IMR-90 (cell line): ENCODE measurements around the gene COX4I1. TPM values are rescaled to one million over a fixed set of nuclear protein-coding genes. Genes with fewer than 3 reads are reported as not detected.

ENCODE experiments used
- ATAC-seq: fragments of 200-7000 bp; cut with Tn5 transposase; 2 replicates; pipeline ENCODE4 v1.9.1; 2020; ENCODE audit warnings: low read depth, mild to moderate bottlenecking, moderate library complexity
- BruUV-seq: library from RNA; stranded (reverse); fragments of 400-500 nt; replicated peaks from 2 replicates; lab custom pipeline; 2021; lab: Mats Ljungman, UMichigan
- CTCF ChIA-PET: fragments of 300-600 bp; formaldehyde crosslinking; extraction: SDS; loops from one replicate; lab custom pipeline; 2021; ENCODE audit warnings: antibody characterized with exemption; lab: Yijun Ruan, JAX
- POLR2A ChIA-PET: fragments of 300-600 bp; sonication (Branson Sonifier 250); formaldehyde crosslinking; loops from one replicate; lab custom pipeline; 2022; ENCODE audit warnings: antibody characterized with exemption; ENCODE audit not compliant: unreplicated experiment; lab: Charles Lee
- DNase-seq: peaks from one replicate; pipeline ENCODE4 v3.0.0; 2013
- H2AFZ ChIP-seq: replicated peaks from 2 replicates; pipeline ENCODE3; 2013; ENCODE audit warnings: low read length, mild to moderate bottlenecking; ENCODE audit not compliant: poor library complexity
- H2AK5ac ChIP-seq: 2 replicates; pipeline ENCODE4 v1.6.1; 2013; ENCODE audit warnings: low read depth, low read length, inconsistent platforms
- H2AK9ac ChIP-seq: replicated peaks from 2 replicates; pipeline ENCODE3; 2013; ENCODE audit warnings: mild to moderate bottlenecking, low read depth, low read length, moderate library complexity; ENCODE audit not compliant: poor library complexity
- H2BK120ac ChIP-seq: 2 replicates; pipeline ENCODE4 v1.6.1; 2013; ENCODE audit warnings: low read depth, low read length, inconsistent platforms
- H2BK15ac ChIP-seq: 3 replicates; pipeline ENCODE4 v1.6.1; 2013; ENCODE audit warnings: low read depth, low read length, inconsistent platforms
- H2BK20ac ChIP-seq: 2 replicates; pipeline ENCODE4 v1.6.1; 2013; ENCODE audit warnings: low read depth, mild to moderate bottlenecking, inconsistent platforms, low read length, moderate library complexity
- H2BK5ac ChIP-seq: 2 replicates; pipeline ENCODE4 v1.6.1; 2013; ENCODE audit warnings: mild to moderate bottlenecking, low read depth, low read length, inconsistent platforms; ENCODE audit not compliant: poor library complexity, severe bottlenecking
- H3K14ac ChIP-seq: replicated peaks from 2 replicates; pipeline ENCODE4 v1.6.1; 2013; ENCODE audit warnings: low read depth, low read length, inconsistent platforms
- H3K18ac ChIP-seq: 2 replicates; pipeline ENCODE4 v1.6.1; 2013; ENCODE audit warnings: low read depth, low read length, control low read depth
- H3K23ac ChIP-seq: 2 replicates; pipeline ENCODE4 v1.6.1; 2013; ENCODE audit warnings: low read depth, low read length, inconsistent platforms
- H3K27ac ChIP-seq: 2 replicates; pipeline ENCODE4 v1.5.1; 2013; ENCODE audit warnings: mild to moderate bottlenecking, control low read depth, low read length; ENCODE audit not compliant: insufficient read depth
- H3K27me3 ChIP-seq: 2 replicates; pipeline ENCODE4 v1.6.1; 2013; ENCODE audit warnings: low read length; ENCODE audit not compliant: control insufficient read depth, insufficient read depth
- H3K36me3 ChIP-seq: 2 replicates; pipeline ENCODE4 v1.6.1; 2013; ENCODE audit warnings: low read length, mixed read lengths; ENCODE audit not compliant: control insufficient read depth, insufficient read depth
- H3K4ac ChIP-seq: 2 replicates; pipeline ENCODE4 v1.6.1; 2013; ENCODE audit warnings: low read depth, low read length, inconsistent platforms
- H3K4me1 ChIP-seq: 2 replicates; pipeline ENCODE4 v1.6.1; 2013; ENCODE audit warnings: low read length, mixed read lengths; ENCODE audit not compliant: control insufficient read depth, insufficient read depth
- H3K4me2 ChIP-seq: 2 replicates; pipeline ENCODE4 v1.6.1; 2013; ENCODE audit warnings: low read depth, mild to moderate bottlenecking, control low read depth, low read length, moderate library complexity
- H3K4me3 ChIP-seq: 2 replicates; pipeline ENCODE4 v1.5.1; 2013; ENCODE audit warnings: low read depth, mild to moderate bottlenecking, control low read depth, low read length, moderate library complexity; ENCODE audit not compliant: insufficient read depth
- H3K56ac ChIP-seq: 2 replicates; pipeline ENCODE4 v1.6.1; 2013; ENCODE audit warnings: low read length, inconsistent platforms; ENCODE audit not compliant: insufficient read depth; ENCODE audit errors: extremely low read depth
- H3K79me1 ChIP-seq, 2 experiments: 2 replicates each; pipeline ENCODE4 v1.6.1; 2013; ENCODE audit warnings: low read length in 2 of 2, inconsistent platforms in 1 of 2, low read depth in 1 of 2
- H3K9ac ChIP-seq: 2 replicates; pipeline ENCODE4 v1.6.1; 2013; ENCODE audit warnings: low read depth, low read length, control low read depth
- H3K9me1 ChIP-seq: 2 replicates; pipeline ENCODE4 v1.6.1; 2013; ENCODE audit warnings: low read length, inconsistent platforms; ENCODE audit not compliant: insufficient read depth
- H3K9me3 ChIP-seq: 2 replicates; pipeline ENCODE4 v1.6.1; 2013; ENCODE audit warnings: low read length; ENCODE audit not compliant: control insufficient read depth, insufficient read depth
- H4K20me1 ChIP-seq: 2 replicates; pipeline ENCODE4 v1.6.1; 2013; ENCODE audit warnings: low read length, inconsistent platforms; ENCODE audit not compliant: insufficient read depth
- H4K5ac ChIP-seq: 2 replicates; pipeline ENCODE4 v1.6.1; 2013; ENCODE audit warnings: mild to moderate bottlenecking, low read depth, low read length, control low read depth
- H4K8ac ChIP-seq, 2 experiments: 2 replicates each; pipeline ENCODE4 v1.6.1; 2013; ENCODE audit warnings: low read depth in 2 of 2, low read length in 2 of 2, control low read depth in 1 of 2, inconsistent platforms in 1 of 2
- H4K91ac ChIP-seq: 2 replicates; pipeline ENCODE4 v1.6.1; 2013; ENCODE audit warnings: low read depth, low read length, inconsistent platforms; ENCODE audit not compliant: insufficient read depth
- CEBPB ChIP-seq: IDR thresholded peaks from 2 replicates; pipeline ENCODE4 v1.6.1; 2012; ENCODE audit warnings: low read depth, low read length, improper control_type of control experiment
- MAZ ChIP-seq: IDR thresholded peaks from 2 replicates; pipeline ENCODE4 v1.6.1; 2012; ENCODE audit warnings: low read depth, mild to moderate bottlenecking, low read length, improper control_type of control experiment, moderate library complexity, borderline replicate concordance
- POLR2A ChIP-seq: IDR thresholded peaks from 2 replicates; pipeline ENCODE4 v1.6.1; 2012; ENCODE audit warnings: mild to moderate bottlenecking, low read depth, low read length
- RAD21 ChIP-seq: IDR thresholded peaks from 2 replicates; pipeline ENCODE4 v1.6.1; 2012; ENCODE audit warnings: low read length, improper control_type of control experiment
- RCOR1 ChIP-seq: IDR thresholded peaks from 2 replicates; pipeline ENCODE4 v1.6.1; 2012; ENCODE audit warnings: mild to moderate bottlenecking, low read length, improper control_type of control experiment; ENCODE audit not compliant: insufficient replicate concordance
- SMC3 ChIP-seq: fragments of 150-350 bp; IDR thresholded peaks from 2 replicates; pipeline ENCODE4 v1.6.1; 2016; ENCODE audit warnings: low read depth, mild to moderate bottlenecking, antibody characterized with exemption, low read length, moderate library complexity
- WGBS, 2 experiments: methylation state at CpG; one replicate each; pipeline versions ENCODE4 v1.1.5 to v1.1.7; 2013; ENCODE audit warnings: missing lambda C conversion rate in 2 of 2; ENCODE audit not compliant: insufficient read length in 1 of 2; ENCODE audit errors: extremely low coverage in 2 of 2; 5-methylcytosine and 5-hydroxymethylcytosine counted together
- dilution Hi-C: fragments of 300-500 bp; cut with HindIII; formaldehyde crosslinking; loops from one replicate; pipeline ENCODE4 v1.14.3; 2018; ENCODE audit warnings: low sequenced_read_pairs; ENCODE audit not compliant: unreplicated experiment
- in situ Hi-C: fragments of 300-500 bp; cut with MboI; formaldehyde crosslinking; loops from 3 replicates; pipeline ENCODE4 v1.14.3; 2019; ENCODE audit warnings: low sequenced_read_pairs, inconsistent platforms, mixed read lengths
- intact Hi-C: fragments of 100-400 bp; cut with micrococcal nuclease; formaldehyde crosslinking; loops from 2 replicates; pipeline ENCODE4 v1.10.0; 2022
- polyA plus RNA-seq, 3 experiments: library from polyadenylated mRNA; depleted of rRNA; stranded (reverse); fragments of >200 nt; gene quantifications; 2 replicates each; pipeline ENCODE4 v1.2.3, GENCODE V29; 2012; ENCODE audit warnings: low replicate concordance in 1 of 3
- total RNA-seq: library from RNA; depleted of rRNA; stranded (reverse); fragments of >200 nt; gene quantifications from 2 replicates; pipeline ENCODE4 v1.2.3, GENCODE V29; 2012
- TF ChIP-seq, protein P1 (sequence below): fragments of 150-350 bp; IDR thresholded peaks from 2 replicates; pipeline ENCODE4 v1.6.1; 2017; ENCODE audit warnings: mild to moderate bottlenecking, antibody characterized with exemption, low read length, low read depth
- TF ChIP-seq, protein P2 (sequence below): fragments of 150-350 bp; IDR thresholded peaks from 2 replicates; pipeline ENCODE4 v1.6.1; 2016; ENCODE audit warnings: low read depth, mild to moderate bottlenecking, low read length, moderate library complexity, borderline replicate concordance

Gene COX4I1
- total and polyA plus RNA-seq, 2 of the 4 experiments (the other 2 are of a cell fraction) = 397 to 700 TPM

GRCh38 chr16:85816159-85816558, 16.7 kb downstream of the COX4I1 start:
- H3K4me3 ChIP-seq = no peak overlapping the region
- no peaks in the 10 kb centered on the region for H3K9me1 ChIP-seq
- H3K27ac ChIP-seq = no peak overlapping the region
- no peak overlapping the region for H3K4ac ChIP-seq
- 94% methylated on average over 3 of the region's 14 CpGs; no CpG with 5 or more reads in 1 of the 2 experiments for WGBS, 2 experiments
- H3K18ac ChIP-seq = no peak overlapping the region
- no peak overlapping the region for H2BK5ac ChIP-seq
- dilution Hi-C loops = no loop called here
- intact Hi-C loops = no loop called here
- no peak overlapping the region for H2AK5ac ChIP-seq
- CTCF ChIA-PET = no interaction called here
- no peak overlapping the region for H2AFZ ChIP-seq
- no peaks in the 10 kb centered on the region for H4K20me1 ChIP-seq
- no peak overlapping the region for H4K8ac ChIP-seq
- no peak overlapping the region for H3K9ac ChIP-seq
- no peaks in the 10 kb centered on the region for H3K79me1 ChIP-seq
- no peak overlapping the region for H3K23ac ChIP-seq
- no peak overlapping the region for H3K4me2 ChIP-seq
- peaks cover 55% of the 10 kb centered on the region for H3K27me3 ChIP-seq
- no peak overlapping the region for H4K5ac ChIP-seq
- POLR2A ChIA-PET = no interaction called here
- H3K36me3 ChIP-seq = no peaks in the 10 kb centered on the region
- no peaks in the 10 kb centered on the region for H3K4me1 ChIP-seq
- TF ChIP-seq SMC3 = no peak
- no peak for TF ChIP-seq RCOR1
- no peak for TF ChIP-seq RAD21
- TF ChIP-seq, protein P1, sequence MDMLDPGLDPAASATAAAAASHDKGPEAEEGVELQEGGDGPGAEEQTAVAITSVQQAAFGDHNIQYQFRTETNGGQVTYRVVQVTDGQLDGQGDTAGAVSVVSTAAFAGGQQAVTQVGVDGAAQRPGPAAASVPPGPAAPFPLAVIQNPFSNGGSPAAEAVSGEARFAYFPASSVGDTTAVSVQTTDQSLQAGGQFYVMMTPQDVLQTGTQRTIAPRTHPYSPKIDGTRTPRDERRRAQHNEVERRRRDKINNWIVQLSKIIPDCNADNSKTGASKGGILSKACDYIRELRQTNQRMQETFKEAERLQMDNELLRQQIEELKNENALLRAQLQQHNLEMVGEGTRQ = no peak
- TF ChIP-seq POLR2A = no peak
- TF ChIP-seq MAZ = no peak
- TF ChIP-seq, protein P2, sequence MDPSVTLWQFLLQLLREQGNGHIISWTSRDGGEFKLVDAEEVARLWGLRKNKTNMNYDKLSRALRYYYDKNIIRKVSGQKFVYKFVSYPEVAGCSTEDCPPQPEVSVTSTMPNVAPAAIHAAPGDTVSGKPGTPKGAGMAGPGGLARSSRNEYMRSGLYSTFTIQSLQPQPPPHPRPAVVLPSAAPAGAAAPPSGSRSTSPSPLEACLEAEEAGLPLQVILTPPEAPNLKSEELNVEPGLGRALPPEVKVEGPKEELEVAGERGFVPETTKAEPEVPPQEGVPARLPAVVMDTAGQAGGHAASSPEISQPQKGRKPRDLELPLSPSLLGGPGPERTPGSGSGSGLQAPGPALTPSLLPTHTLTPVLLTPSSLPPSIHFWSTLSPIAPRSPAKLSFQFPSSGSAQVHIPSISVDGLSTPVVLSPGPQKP = no peak
- TF ChIP-seq CEBPB = no peak
- DNase-seq (no peak), ATAC-seq (no peak)
- no peak overlapping the region for H3K14ac ChIP-seq
- no peaks in the 10 kb centered on the region for H3K9me3 ChIP-seq
- no peak overlapping the region for H2BK15ac ChIP-seq
- no peak overlapping the region for H2AK9ac ChIP-seq
- H2BK120ac ChIP-seq = no peak overlapping the region
- no peak overlapping the region for H4K91ac ChIP-seq
- no peak overlapping the region for H3K56ac ChIP-seq
- no peak overlapping the region for H2BK20ac ChIP-seq
- in situ Hi-C loops = loop anchor here (25.0 kb wide), 1 partner anchor 496 kb away; no protein-coding TSS in a partner anchor
- BruUV-seq = no TSS peak
